Eye (tissue), 1 donor: ENCODE measurements around the gene MAGEA3.

Experiments
- DNase-seq: peaks from one replicate; pipeline ENCODE4 v3.0.0-alpha.2; 2015

MAGEA3 gene

GRCh38 chrX:152738560-152738959 lies 40.0 kb downstream of the MAGEA3 start:
- DNase-seq, result no peak
